Transverse colon (tissue), 4 donors: ENCODE measurements around the gene HOXB6.

Source experiments
- CTCF ChIP-seq, 5 experiments: fragments of 200-600 bp in 3 of 5; fragments of 450-650 bp in 2 of 5; sonication (generic) in 3 of 5; IDR thresholded peaks; 1 replicate in 2 of 5; 2 replicates in 3 of 5; pipeline ENCODE4 v1.5.1; 2016 to 2017; ENCODE audit warnings: antibody characterized with exemption in 5 of 5, inconsistent platforms in 3 of 5, mild to moderate bottlenecking in 2 of 5, moderate library complexity in 1 of 5
- EP300 ChIP-seq: sonication (generic); formaldehyde crosslinking; IDR thresholded peaks from one replicate; pipeline ENCODE4 v1.6.1; 2017; ENCODE audit warnings: antibody characterized with exemption, low read depth
- POLR2A ChIP-seq: fragments of 450-650 bp; IDR thresholded peaks from one replicate; pipeline ENCODE4 v1.6.1; 2016; ENCODE audit warnings: antibody characterized with exemption, mild to moderate bottlenecking, moderate library complexity
- POLR2AphosphoS5 ChIP-seq, 3 donors: sonication (generic); formaldehyde crosslinking; IDR thresholded peaks; one replicate each; pipeline ENCODE4 v1.6.1; 2016; ENCODE audit warnings: antibody characterized with exemption in 3 of 3

GRCh38 chr17:48630009-48630924 lies 25.5 kb upstream of the HOXB6 start:
- TF ChIP-seq CTCF (IDR thresholded peaks at IDR 0.05), result no peak
- no peak for TF ChIP-seq POLR2AphosphoS5 (IDR thresholded peaks at IDR 0.05)
- TF ChIP-seq EP300, result no peak
- TF ChIP-seq POLR2A, result no peak
